Hepatocyte (in vitro differentiated cells): Measurements from ENCODE around the gene FAM219B. TPM values are rescaled to one million over a fixed set of nuclear protein-coding genes. Genes with fewer than 3 reads are reported as not detected.
A peak's percentile ranks its signal among the peaks of the same experiment; 100 is the strongest.

Experiments
- DNase-seq: peaks from one replicate; pipeline ENCODE4 v3.0.0-alpha.2; 2016; ENCODE audit warnings: low spot score
- H2AFZ ChIP-seq: fragments of 200-600 bp; sonication (generic); 2 replicates; pipeline ENCODE4 v1.6.0; 2016; ENCODE audit warnings: antibody characterized with exemption, mild to moderate bottlenecking
- H3K27ac ChIP-seq: fragments of 200-600 bp; sonication (generic); 2 replicates; pipeline ENCODE4 v1.5.1; 2016; ENCODE audit warnings: mild to moderate bottlenecking
- H3K27me3 ChIP-seq: fragments of 200-600 bp; sonication (generic); 2 replicates; pipeline ENCODE4 v1.6.1; 2016
- H3K36me3 ChIP-seq: fragments of 200-600 bp; sonication (generic); replicated peaks from 2 replicates; pipeline ENCODE4 v1.5.1; 2016; ENCODE audit warnings: low read depth; ENCODE audit not compliant: insufficient read depth
- H3K4me1 ChIP-seq: fragments of 200-600 bp; sonication (generic); 2 replicates; pipeline ENCODE4 v1.5.1; 2016; ENCODE audit warnings: mild to moderate bottlenecking, moderate library complexity; ENCODE audit not compliant: insufficient read depth
- H3K4me2 ChIP-seq: fragments of 200-600 bp; sonication (generic); 2 replicates; pipeline ENCODE4 v1.6.0; 2016
- H3K4me3 ChIP-seq: fragments of 200-600 bp; sonication (generic); 2 replicates; pipeline ENCODE4 v1.5.1; 2016; ENCODE audit warnings: mild to moderate bottlenecking
- H3K79me2 ChIP-seq: fragments of 200-600 bp; sonication (generic); 2 replicates; pipeline ENCODE4 v1.6.0; 2017; ENCODE audit warnings: mild to moderate bottlenecking
- H3K9me2 ChIP-seq: fragments of 200-600 bp; sonication (generic); replicated peaks from 2 replicates; pipeline ENCODE4 v1.6.0; 2017; ENCODE audit warnings: mild to moderate bottlenecking; ENCODE audit not compliant: insufficient read depth
- H3K9me3 ChIP-seq: fragments of 200-600 bp; sonication (generic); 2 replicates; pipeline ENCODE4 v1.5.1; 2016; ENCODE audit warnings: low read depth, mild to moderate bottlenecking
- H4K20me1 ChIP-seq: fragments of 200-600 bp; sonication (generic); 2 replicates; pipeline ENCODE4 v1.6.0; 2016; ENCODE audit warnings: mild to moderate bottlenecking; ENCODE audit not compliant: insufficient read depth, poor library complexity, severe bottlenecking
- CTCF ChIP-seq: fragments of 200-600 bp; sonication (generic); IDR thresholded peaks from 2 replicates; pipeline ENCODE4 v1.5.1; 2016; ENCODE audit warnings: antibody characterized with exemption, mild to moderate bottlenecking; ENCODE audit not compliant: poor library complexity
- EZH2 ChIP-seq: fragments of 200-600 bp; sonication (generic); IDR thresholded peaks from 2 replicates; pipeline ENCODE4 v1.6.1; 2016; ENCODE audit warnings: antibody characterized with exemption, mild to moderate bottlenecking, borderline replicate concordance
- EZH2phosphoT487 ChIP-seq: fragments of 200-600 bp; sonication (generic); IDR thresholded peaks from one replicate; pipeline ENCODE4 v1.6.1; 2018; ENCODE audit warnings: antibody characterized with exemption, mild to moderate bottlenecking, low read depth, moderate library complexity; ENCODE audit not compliant: unreplicated experiment, severe bottlenecking
- WGBS: methylation state at CpG from one replicate; pipeline ENCODE4 v1.1.6; 2016; ENCODE audit warnings: low lambda C conversion rate; ENCODE audit errors: missing lambda C conversion rate; 5-methylcytosine and 5-hydroxymethylcytosine counted together
- polyA plus RNA-seq: library from polyadenylated mRNA; unstranded; fragments of >200 nt; fragmentation: Nextera tagmentation; extraction: Ambion mirVana; gene quantifications from 2 replicates; pipeline ENCODE4 v1.2.1, GENCODE V29; 2016
- total RNA-seq: library from RNA; depleted of rRNA; stranded (reverse); fragments of >200 nt; gene quantifications from 2 replicates; pipeline ENCODE4 v1.2.3, GENCODE V29; 2014

The FAM219B gene
- total and polyA plus RNA-seq, 2 experiments from 2014 or later: 35.9 to 36.9 TPM

GRCh38 chr15:74857082-74857655, 49.5 kb downstream of the FAM219B start:
- no peaks in the 10 kb centered on the region for H3K9me3 ChIP-seq
- no peaks in the 10 kb centered on the region for H3K9me2 ChIP-seq
- TF ChIP-seq EZH2phosphoT487: no peak
- no peak for TF ChIP-seq EZH2
- no peak for TF ChIP-seq CTCF
- peaks cover 72% of the 10 kb centered on the region for H3K79me2 ChIP-seq
- H3K27me3 ChIP-seq: no peaks in the 10 kb centered on the region
- WGBS: 63% methylated on average over 5 of the region's 5 CpGs
- no peak overlapping the region for H2AFZ ChIP-seq
- peaks cover 45% of the 10 kb centered on the region for H4K20me1 ChIP-seq
- no peak overlapping the region for H3K4me3 ChIP-seq
- DNase-seq: no peak
- H3K4me2 ChIP-seq: no peak overlapping the region
- peaks cover 11% of the 10 kb centered on the region for H3K4me1 ChIP-seq
- peak overlapping the region; percentile 52 for H3K27ac ChIP-seq
- H3K36me3 ChIP-seq: no peaks in the 10 kb centered on the region

GRCh38 chr15:74856537-74856936, 50.1 kb downstream of the FAM219B start:
- peaks cover 39% of the 10 kb centered on the region for H4K20me1 ChIP-seq
- no peak overlapping the region for H2AFZ ChIP-seq
- WGBS: 100% methylated on average over 1 of the region's 1 CpG
- no peak overlapping the region for H3K4me3 ChIP-seq
- no peak overlapping the region for H3K4me2 ChIP-seq
- no peak for DNase-seq
- H3K4me1 ChIP-seq: peaks cover 11% of the 10 kb centered on the region
- no peaks in the 10 kb centered on the region for H3K27me3 ChIP-seq
- TF ChIP-seq EZH2 (no peak), CTCF (no peak)
- peaks cover 67% of the 10 kb centered on the region for H3K79me2 ChIP-seq
- H3K9me2 ChIP-seq: no peaks in the 10 kb centered on the region
- H3K36me3 ChIP-seq: no peaks in the 10 kb centered on the region
- H3K9me3 ChIP-seq: no peaks in the 10 kb centered on the region
- no peak overlapping the region for H3K27ac ChIP-seq

- H3K4me3 ChIP-seq: no peak overlapping the region
- H2AFZ ChIP-seq: no peak overlapping the region
- H3K27ac ChIP-seq: no peak overlapping the region
- H3K27me3 ChIP-seq: no peaks in the 10 kb centered on the region
- H4K20me1 ChIP-seq: peaks cover 33% of the 10 kb centered on the region
- no peak overlapping the region for H3K4me2 ChIP-seq
- TF ChIP-seq EZH2 (no peak), CTCF (no peak), EZH2phosphoT487 (no peak)
- no peaks in the 10 kb centered on the region for H3K36me3 ChIP-seq
- no peaks in the 10 kb centered on the region for H3K9me3 ChIP-seq
- no peaks in the 10 kb centered on the region for H3K9me2 ChIP-seq
- WGBS: 98% methylated on average over 2 of the region's 2 CpGs
- peaks cover 61% of the 10 kb centered on the region for H3K79me2 ChIP-seq
- H3K4me1 ChIP-seq: peaks cover 11% of the 10 kb centered on the region
- no peak for DNase-seq
These were observed 50.8 kb downstream of the FAM219B start for GRCh38 chr15:74855857-74856256.
